ENCODE measurements around the gene SGSM1. TPM values are rescaled to one million over a fixed set of nuclear protein-coding genes. Genes with fewer than 3 reads are reported as not detected.

Gene SGSM1
- polyA plus RNA-seq, 3 donors: not detected

DNA sequence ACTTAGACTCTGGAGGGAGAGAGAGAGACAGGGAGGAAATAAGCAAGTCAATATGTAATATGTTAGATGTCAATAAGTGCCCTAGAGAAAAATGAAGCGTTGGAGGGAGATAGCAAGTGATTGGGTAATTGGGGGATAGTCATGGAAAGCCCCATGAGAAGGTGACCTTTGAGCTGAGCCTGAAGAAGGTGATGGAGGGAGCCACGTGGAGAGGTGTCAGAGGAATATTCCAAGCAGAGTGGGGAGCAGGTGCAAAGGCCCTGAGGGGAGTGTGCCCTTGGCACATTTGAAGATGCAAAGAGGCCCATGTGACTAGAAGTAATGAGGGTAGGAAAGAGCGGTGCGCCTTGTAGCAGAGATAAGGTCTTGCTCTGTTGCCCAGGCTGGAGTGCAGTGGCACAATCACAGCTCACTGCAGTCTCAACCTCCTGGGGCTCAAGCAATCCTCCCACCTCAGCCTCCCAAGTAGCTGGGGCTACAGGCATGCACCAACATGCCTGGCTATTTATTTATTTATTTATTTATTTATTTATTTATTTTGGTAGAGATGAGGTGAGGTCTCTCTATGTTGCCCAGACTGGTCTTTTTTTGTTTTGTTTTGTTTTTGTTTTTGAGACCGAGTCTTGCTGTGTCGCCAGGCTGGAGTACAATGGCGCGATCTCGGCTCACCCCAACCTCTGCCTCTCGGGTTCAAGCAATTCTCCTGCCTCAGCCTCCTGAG, 138.4 kb downstream of the SGSM1 start:
- Mint-ChIP-seq H3K4me3 (no peak overlapping the region), H3K27ac (no peak overlapping the region), H3K27me3 (ENCODE audit: low read depth in 3 of 3) (peaks cover 0 to 15% (median 14%) of the 10 kb centered on the region in 3 donors), H3K36me3 (no peaks in the 10 kb centered on the region), H3K9me3 (no peaks in the 10 kb centered on the region), H3K4me1 (peaks cover 3% of the 10 kb centered on the region)
- Histone ChIP-seq H3K4me2 (replicated peaks; ENCODE audit: extremely low read depth, low read length, poor library complexity, severe bottlenecking) (no peak overlapping the region), H2AFZ (ENCODE audit: insufficient read depth, low read depth, low read length, poor library complexity, severe bottlenecking) (no peak overlapping the region), H3K9ac (ENCODE audit: insufficient read depth, low read length, poor library complexity, severe bottlenecking) (no peak overlapping the region), H3K27me3 (ENCODE audit: control insufficient read depth in 2 of 2, insufficient read depth in 2 of 2, low read length in 2 of 2) (peaks cover 0 to 3% of the 10 kb centered on the region in 2 donors), H3K79me2 (ENCODE audit: insufficient read depth, low read length) (no peaks in the 10 kb centered on the region), H3K4me3 (replicated peaks in 1 of 3; ENCODE audit: low read depth in 2 of 3, low read length in 3 of 3) (no peak overlapping the region), H3K27ac (ENCODE audit: low read depth in 1 of 2, low read length in 2 of 2) (no peak overlapping the region), H3K4me1 (ENCODE audit: control insufficient read depth in 1 of 2, insufficient read depth in 2 of 2, low read length in 2 of 2) (no peaks in the 10 kb centered on the region), H3K36me3 (replicated peaks in 1 of 2; ENCODE audit: control insufficient read depth in 1 of 2, insufficient read depth in 2 of 2, low read length in 2 of 2) (no peaks in the 10 kb centered on the region), H3K9me3 (replicated peaks in 1 of 2; ENCODE audit: control insufficient read depth in 1 of 2, insufficient read depth in 1 of 2, low read length in 2 of 2) (no peaks in the 10 kb centered on the region), H4K20me1 (ENCODE audit: insufficient read depth, low read length) (no peaks in the 10 kb centered on the region)
- 91% methylated on average over 8 of the region's 10 CpGs for WGBS (ENCODE audit: insufficient coverage)
- no peak for DNase-seq
- intact Hi-C loops (cut with micrococcal nuclease): no loop called here
- TF ChIP-seq, protein P1, sequence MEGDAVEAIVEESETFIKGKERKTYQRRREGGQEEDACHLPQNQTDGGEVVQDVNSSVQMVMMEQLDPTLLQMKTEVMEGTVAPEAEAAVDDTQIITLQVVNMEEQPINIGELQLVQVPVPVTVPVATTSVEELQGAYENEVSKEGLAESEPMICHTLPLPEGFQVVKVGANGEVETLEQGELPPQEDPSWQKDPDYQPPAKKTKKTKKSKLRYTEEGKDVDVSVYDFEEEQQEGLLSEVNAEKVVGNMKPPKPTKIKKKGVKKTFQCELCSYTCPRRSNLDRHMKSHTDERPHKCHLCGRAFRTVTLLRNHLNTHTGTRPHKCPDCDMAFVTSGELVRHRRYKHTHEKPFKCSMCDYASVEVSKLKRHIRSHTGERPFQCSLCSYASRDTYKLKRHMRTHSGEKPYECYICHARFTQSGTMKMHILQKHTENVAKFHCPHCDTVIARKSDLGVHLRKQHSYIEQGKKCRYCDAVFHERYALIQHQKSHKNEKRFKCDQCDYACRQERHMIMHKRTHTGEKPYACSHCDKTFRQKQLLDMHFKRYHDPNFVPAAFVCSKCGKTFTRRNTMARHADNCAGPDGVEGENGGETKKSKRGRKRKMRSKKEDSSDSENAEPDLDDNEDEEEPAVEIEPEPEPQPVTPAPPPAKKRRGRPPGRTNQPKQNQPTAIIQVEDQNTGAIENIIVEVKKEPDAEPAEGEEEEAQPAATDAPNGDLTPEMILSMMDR (IDR thresholded peaks at IDR 0.05): no peak

DNA sequence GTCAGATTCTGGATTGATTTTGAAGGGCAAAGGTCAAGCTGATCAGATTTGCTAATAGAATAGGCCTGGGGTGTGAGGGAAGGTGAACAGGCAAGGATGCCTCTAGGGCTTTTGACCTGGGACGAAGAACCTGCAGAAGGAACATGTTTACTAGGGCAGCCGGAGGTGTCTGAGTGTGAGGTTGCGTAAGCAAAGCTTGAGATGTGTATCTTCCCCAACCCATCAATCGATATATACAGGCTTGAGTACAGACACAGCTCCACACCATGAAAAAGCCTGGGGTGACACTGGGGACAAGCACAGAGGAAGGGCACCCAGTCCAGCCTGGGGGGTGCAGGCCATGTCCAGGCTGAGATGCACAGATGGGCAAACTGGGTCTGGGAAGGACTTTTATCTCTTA, 139.4 kb downstream of the SGSM1 start:
- peaks cover 5 to 23% (median 15%) of the 10 kb centered on the region in 3 donors for H3K27me3 Mint-ChIP-seq (ENCODE audit: low read depth in 3 of 3)
- no peak overlapping the region for H3K27ac ChIP-seq (ENCODE audit: low read depth in 1 of 2, low read length in 2 of 2)
- DNase-seq: no peak

More for the DNA sequence above, 139.4 kb downstream of the SGSM1 start:
- Histone ChIP-seq H3K27me3 (ENCODE audit: control insufficient read depth in 2 of 2, insufficient read depth in 2 of 2, low read length in 2 of 2) (peaks cover 0 to 9% of the 10 kb centered on the region in 2 donors), H2AFZ (ENCODE audit: insufficient read depth, low read depth, low read length, poor library complexity, severe bottlenecking) (no peak overlapping the region), H3K4me1 (ENCODE audit: control insufficient read depth in 1 of 2, insufficient read depth in 2 of 2, low read length in 2 of 2) (no peaks in the 10 kb centered on the region), H4K20me1 (ENCODE audit: insufficient read depth, low read length) (no peaks in the 10 kb centered on the region), H3K4me2 (replicated peaks; ENCODE audit: extremely low read depth, low read length, poor library complexity, severe bottlenecking) (no peak overlapping the region), H3K9ac (ENCODE audit: insufficient read depth, low read length, poor library complexity, severe bottlenecking) (no peak overlapping the region), H3K4me3 (replicated peaks in 1 of 3; ENCODE audit: low read depth in 2 of 3, low read length in 3 of 3) (no peak overlapping the region), H3K36me3 (replicated peaks in 1 of 2; ENCODE audit: control insufficient read depth in 1 of 2, insufficient read depth in 2 of 2, low read length in 2 of 2) (no peaks in the 10 kb centered on the region), H3K9me3 (replicated peaks in 1 of 2; ENCODE audit: control insufficient read depth in 1 of 2, insufficient read depth in 1 of 2, low read length in 2 of 2) (no peaks in the 10 kb centered on the region), H3K79me2 (ENCODE audit: insufficient read depth, low read length) (no peaks in the 10 kb centered on the region)
- Mint-ChIP-seq H3K27ac (no peak overlapping the region), H3K9me3 (no peaks in the 10 kb centered on the region), H3K36me3 (no peaks in the 10 kb centered on the region), H3K4me3 (no peak overlapping the region), H3K4me1 (peaks cover 3% of the 10 kb centered on the region)
- WGBS (ENCODE audit: insufficient coverage): no CpG with 5 or more reads among the region's 4 CpGs
- intact Hi-C loops (cut with micrococcal nuclease): no loop called here
- TF ChIP-seq, protein P1 (IDR thresholded peaks at IDR 0.05): no peak

Data from CD14-positive monocyte (primary cell).